GM18498 (cell line): Measurements from ENCODE around the gene PRDM12.
A peak's percentile ranks its signal among the peaks of the same experiment; 100 is the strongest.
"Not testable (repeated sequence)": the region's sequence is repeated elsewhere in the genome, so short reads cannot be mapped to it uniquely, and the experiment has no call there.

Source experiments
- ATAC-seq: cut with Tn5 transposase; IDR thresholded peaks from one replicate; pipeline ENCODE4 v1.9.1; 2021; ENCODE audit warnings: mild to moderate bottlenecking, moderate library complexity; ENCODE audit not compliant: unreplicated experiment

PRDM12 gene

GRCh38 chr9:130663258-130663976 lies 977 bp upstream of the PRDM12 start:
- ATAC-seq = no peak

- no peak for ATAC-seq
These were observed 480 bp upstream of the PRDM12 start for GRCh38 chr9:130663977-130664250.

GRCh38 chr9:130665029-130665430 lies 636 bp downstream of the PRDM12 start:
- ATAC-seq = no peak

- no peak for ATAC-seq
These were observed 1.3 kb downstream of the PRDM12 start for GRCh38 chr9:130665431-130666392.

GRCh38 chr9:130666393-130667119 lies 2.2 kb downstream of the PRDM12 start:
- no peak for ATAC-seq

- ATAC-seq = no peak
These were observed 2.7 kb downstream of the PRDM12 start for GRCh38 chr9:130667120-130667435.

- no peak for ATAC-seq
These were observed 3.8 kb downstream of the PRDM12 start for GRCh38 chr9:130668196-130668595.

GRCh38 chr9:130668659-130669058 lies 4.3 kb downstream of the PRDM12 start:
- no peak for ATAC-seq

- no peak for ATAC-seq
These were observed 5.6 kb downstream of the PRDM12 start for GRCh38 chr9:130669965-130670364.

- ATAC-seq = no peak
These were observed 6.2 kb downstream of the PRDM12 start for GRCh38 chr9:130670644-130671043.

- ATAC-seq = no peak
These were observed 8.1 kb downstream of the PRDM12 start for GRCh38 chr9:130672466-130672865.

- ATAC-seq = no peak
These were observed 8.7 kb downstream of the PRDM12 start for GRCh38 chr9:130672933-130673615.

GRCh38 chr9:130675396-130675795 lies 11.0 kb downstream of the PRDM12 start:
- ATAC-seq = no peak

GRCh38 chr9:130677252-130677651 lies 12.9 kb downstream of the PRDM12 start:
- ATAC-seq = no peak

- peak; percentile 53 for ATAC-seq
These were observed 16.7 kb downstream of the PRDM12 start for GRCh38 chr9:130680836-130681768.

- peak; percentile 22 for ATAC-seq
These were observed 17.5 kb downstream of the PRDM12 start for GRCh38 chr9:130681769-130682420.

- ATAC-seq = no peak
These were observed 18.2 kb downstream of the PRDM12 start for GRCh38 chr9:130682421-130683121.

- ATAC-seq = no peak
These were observed 20.7 kb downstream of the PRDM12 start for GRCh38 chr9:130685104-130685503.

- not testable (repeated sequence) for ATAC-seq
These were observed 21.6 kb downstream of the PRDM12 start for GRCh38 chr9:130685945-130686344.
